Upper lobe of right lung (tissue), 1 donor: ENCODE measurements around the gene TMC6. TPM values are rescaled to one million over a fixed set of nuclear protein-coding genes. Genes with fewer than 3 reads are reported as not detected.
A peak's percentile ranks its signal among the peaks of the same experiment; 100 is the strongest.

Experiments used
- ATAC-seq: fragments of 200-7000 bp; cut with Tn5 transposase; one replicate; pipeline ENCODE4 v1.9.1; 2020; ENCODE audit warnings: mild to moderate bottlenecking, moderate library complexity
- DNase-seq: peaks from one replicate; pipeline ENCODE4 v3.0.0-alpha.2; 2020
- H3K27ac ChIP-seq: fragments of 200-600 bp; one replicate; pipeline ENCODE4 v1.8.0; 2022
- H3K27me3 ChIP-seq: fragments of 200-600 bp; one replicate; pipeline ENCODE4 v1.8.0; 2022; ENCODE audit warnings: mild to moderate bottlenecking
- H3K36me3 ChIP-seq: fragments of 200-600 bp; one replicate; pipeline ENCODE4 v1.8.0; 2022
- H3K4me1 ChIP-seq: fragments of 200-600 bp; one replicate; pipeline ENCODE4 v1.8.0; 2022
- H3K4me3 ChIP-seq: fragments of 200-600 bp; one replicate; pipeline ENCODE4 v1.8.0; 2022; ENCODE audit warnings: mild to moderate bottlenecking
- H3K9me3 ChIP-seq: fragments of 200-600 bp; one replicate; pipeline ENCODE4 v1.8.0; 2022
- intact Hi-C: fragments of 100-400 bp; cut with DNase I; formaldehyde crosslinking; loops from one replicate; pipeline ENCODE4 v1.11.0; 2022
- total RNA-seq: library from RNA; stranded (reverse); fragmentation: NEBNext Ultra II Directional; extraction: Animal tissue kit (Norgen Biotek cat#: 25700); gene quantifications from one replicate; pipeline ENCODE4 v1.2.1, GENCODE V29; 2021
- TF ChIP-seq, protein P1 (sequence below): fragments of 200-600 bp; IDR thresholded peaks from one replicate; pipeline ENCODE4 v1.8.0; 2022; ENCODE audit warnings: antibody characterized with exemption
- donor health status: DM: no; HTN: yes; CAD: no; lungs with severe emphysema.

TMC6 gene
- total RNA-seq, 1 donor from 2014 or later = 176 TPM

DNA sequence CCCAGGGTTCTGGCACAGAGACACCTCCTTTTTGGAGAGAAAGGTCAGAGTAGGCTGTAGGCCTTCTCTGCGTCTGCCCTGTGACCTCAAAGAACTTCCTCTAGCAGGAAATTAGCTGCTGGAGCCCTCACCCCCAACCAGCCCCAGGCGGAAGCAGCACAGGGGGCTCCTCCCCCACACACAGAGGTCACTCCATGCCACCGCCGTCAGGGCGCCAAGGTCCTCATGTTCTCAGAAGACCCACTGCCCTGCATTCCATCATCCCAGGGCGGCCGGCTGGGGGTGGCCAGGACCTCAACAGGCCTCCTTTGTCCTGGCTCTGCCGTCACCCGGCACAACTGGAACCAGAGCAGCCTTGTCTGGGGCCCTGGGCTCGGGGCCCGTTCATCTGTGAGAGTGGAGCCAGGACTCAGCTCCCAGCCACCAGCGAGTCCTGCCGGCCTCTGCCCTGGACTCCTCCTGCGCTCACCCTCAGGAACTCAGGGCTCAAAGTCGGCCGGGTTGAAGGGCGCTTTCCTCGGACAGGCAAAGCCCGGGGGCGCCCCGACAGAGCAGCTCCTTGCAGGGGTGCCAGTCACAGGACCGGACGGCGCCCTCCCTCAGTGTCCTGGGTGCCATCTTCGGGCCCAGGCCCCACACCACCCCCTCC, 1.2 kb downstream of the TMC6 start:
- Histone ChIP-seq H3K27me3 (no peaks in the 10 kb centered on the region), H3K36me3 (peaks cover 36% of the 10 kb centered on the region), H3K9me3 (no peaks in the 10 kb centered on the region), H3K4me3 (peak overlapping the region; percentile 93), H3K27ac (peak overlapping the region; percentile 86), H3K4me1 (peaks cover 51% of the 10 kb centered on the region)
- intact Hi-C loops = no loop called here
- peak; percentile 91 for DNase-seq
- peak; percentile 63 for ATAC-seq
- TF ChIP-seq, protein P1, sequence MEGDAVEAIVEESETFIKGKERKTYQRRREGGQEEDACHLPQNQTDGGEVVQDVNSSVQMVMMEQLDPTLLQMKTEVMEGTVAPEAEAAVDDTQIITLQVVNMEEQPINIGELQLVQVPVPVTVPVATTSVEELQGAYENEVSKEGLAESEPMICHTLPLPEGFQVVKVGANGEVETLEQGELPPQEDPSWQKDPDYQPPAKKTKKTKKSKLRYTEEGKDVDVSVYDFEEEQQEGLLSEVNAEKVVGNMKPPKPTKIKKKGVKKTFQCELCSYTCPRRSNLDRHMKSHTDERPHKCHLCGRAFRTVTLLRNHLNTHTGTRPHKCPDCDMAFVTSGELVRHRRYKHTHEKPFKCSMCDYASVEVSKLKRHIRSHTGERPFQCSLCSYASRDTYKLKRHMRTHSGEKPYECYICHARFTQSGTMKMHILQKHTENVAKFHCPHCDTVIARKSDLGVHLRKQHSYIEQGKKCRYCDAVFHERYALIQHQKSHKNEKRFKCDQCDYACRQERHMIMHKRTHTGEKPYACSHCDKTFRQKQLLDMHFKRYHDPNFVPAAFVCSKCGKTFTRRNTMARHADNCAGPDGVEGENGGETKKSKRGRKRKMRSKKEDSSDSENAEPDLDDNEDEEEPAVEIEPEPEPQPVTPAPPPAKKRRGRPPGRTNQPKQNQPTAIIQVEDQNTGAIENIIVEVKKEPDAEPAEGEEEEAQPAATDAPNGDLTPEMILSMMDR = no peak

DNA sequence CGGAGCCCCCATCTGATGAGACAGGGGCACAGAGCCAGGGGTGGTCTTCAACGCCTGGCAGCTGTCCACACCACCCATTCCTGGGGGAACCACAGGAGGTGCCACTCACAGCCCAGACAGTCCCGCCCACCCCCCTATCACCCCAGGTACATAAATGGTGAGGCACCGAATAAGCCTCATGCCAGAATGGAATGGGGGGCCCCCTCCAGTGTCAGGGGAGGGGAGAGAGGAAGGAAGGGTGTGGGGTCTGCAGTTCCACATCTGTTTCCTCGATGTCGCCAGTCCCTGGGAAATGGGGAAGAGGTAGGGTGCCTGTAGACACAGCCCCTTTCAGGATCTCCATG, 1.7 kb downstream of the TMC6 start:
- peaks cover 46% of the 10 kb centered on the region for H3K4me1 ChIP-seq
- H3K27ac ChIP-seq = peak overlapping the region; percentile 86
- no peak for DNase-seq
- TF ChIP-seq, protein P1 = no peak
- H3K9me3 ChIP-seq = no peaks in the 10 kb centered on the region
- H3K27me3 ChIP-seq = no peaks in the 10 kb centered on the region
- H3K36me3 ChIP-seq = peaks cover 41% of the 10 kb centered on the region
- no peak for ATAC-seq
- H3K4me3 ChIP-seq = peak overlapping the region; percentile 93
- intact Hi-C loops = no loop called here

GRCh38 chr17:78125976-78126894, 2.3 kb downstream of the TMC6 start:
- Histone ChIP-seq H3K4me1 (peaks cover 44% of the 10 kb centered on the region), H3K27ac (peak overlapping the region; percentile 86), H3K4me3 (peak overlapping the region; percentile 93), H3K36me3 (peaks cover 43% of the 10 kb centered on the region), H3K27me3 (no peaks in the 10 kb centered on the region), H3K9me3 (no peaks in the 10 kb centered on the region)
- ATAC-seq (no peak), DNase-seq (no peak)
- TF ChIP-seq, protein P1 = no peak
- intact Hi-C loops = no loop called here

GRCh38 chr17:78125138-78125913, 3.2 kb downstream of the TMC6 start:
- H3K4me1 ChIP-seq = peaks cover 42% of the 10 kb centered on the region
- no peaks in the 10 kb centered on the region for H3K27me3 ChIP-seq
- H3K27ac ChIP-seq = peak overlapping the region; percentile 86
- ATAC-seq (no peak), DNase-seq (no peak)
- H3K36me3 ChIP-seq = peaks cover 51% of the 10 kb centered on the region
- TF ChIP-seq, protein P1 = no peak
- intact Hi-C loops = no loop called here
- no peak overlapping the region for H3K4me3 ChIP-seq
- H3K9me3 ChIP-seq = no peaks in the 10 kb centered on the region

GRCh38 chr17:78124836-78125137, 3.8 kb downstream of the TMC6 start:
- Histone ChIP-seq H3K4me1 (peaks cover 37% of the 10 kb centered on the region), H3K9me3 (no peaks in the 10 kb centered on the region), H3K27me3 (no peaks in the 10 kb centered on the region), H3K36me3 (peaks cover 56% of the 10 kb centered on the region), H3K27ac (peak overlapping the region; percentile 30), H3K4me3 (no peak overlapping the region)
- intact Hi-C loops = no loop called here
- ATAC-seq = no peak
- DNase-seq = no peak
- TF ChIP-seq, protein P1 = no peak
